ENCODE results near the gene LRMDA. TPM values are rescaled to one million over a fixed set of nuclear protein-coding genes. Genes with fewer than 3 reads are reported as not detected.

The LRMDA gene
- total RNA-seq, 4 donors from 2014 or later = 1.5 to 15.7 (median 4.6) TPM

GRCh38 chr10:75396631-75397495 is 34.6 kb upstream of the LRMDA start:
- no peaks in the 10 kb centered on the region for H3K27me3 ChIP-seq
- H3K36me3 ChIP-seq = no peaks in the 10 kb centered on the region
- DNase-seq = peak; percentile 40 to 53
- no peaks in the 10 kb centered on the region for H3K9me3 ChIP-seq
- no peak for TF ChIP-seq POLR2A (IDR thresholded peaks at IDR 0.05)
- TF ChIP-seq CTCF (IDR thresholded peaks at IDR 0.05) = no peak
- H3K4me1 ChIP-seq = no peaks in the 10 kb centered on the region
- intact Hi-C loops (cut with DNase I; ENCODE audit: low total_unique reads) = loop anchor here (5.0 to 10.0 kb wide), 4 partner anchors 508 to 908 kb away; no protein-coding TSS in a partner anchor
- H3K27ac ChIP-seq = peak overlapping the region; percentile 97 to 98
- peak overlapping the region; percentile 81 to 82 for H3K4me3 ChIP-seq

- H3K27ac ChIP-seq = peak overlapping the region; percentile 97 to 98
- peak; percentile 26 to 43 for DNase-seq
- no peaks in the 10 kb centered on the region for H3K27me3 ChIP-seq
- H3K9me3 ChIP-seq = no peaks in the 10 kb centered on the region
- H3K4me3 ChIP-seq = peak overlapping the region; percentile 81 to 82
- intact Hi-C loops (cut with DNase I; ENCODE audit: low total_unique reads) = loop anchor here (5.0 to 10.0 kb wide), 4 partner anchors 507 to 907 kb away; no protein-coding TSS in a partner anchor
- no peaks in the 10 kb centered on the region for H3K4me1 ChIP-seq
- H3K36me3 ChIP-seq = no peaks in the 10 kb centered on the region
- TF ChIP-seq CTCF (IDR thresholded peaks at IDR 0.05) (no peak), POLR2A (IDR thresholded peaks at IDR 0.05) (no peak)
Measured at GRCh38 chr10:75397496-75398199, 33.8 kb upstream of the LRMDA start.

GRCh38 chr10:75398200-75398691 is 33.2 kb upstream of the LRMDA start:
- TF ChIP-seq POLR2A (IDR thresholded peaks at IDR 0.05) (no peak), CTCF (IDR thresholded peaks at IDR 0.05) (no peak)
- Histone ChIP-seq H3K4me1 (no peaks in the 10 kb centered on the region), H3K9me3 (no peaks in the 10 kb centered on the region), H3K36me3 (no peaks in the 10 kb centered on the region), H3K4me3 (peak overlapping the region; percentile 81 to 82), H3K27ac (peak overlapping the region; percentile 97 to 98), H3K27me3 (no peaks in the 10 kb centered on the region)
- intact Hi-C loops (cut with DNase I; ENCODE audit: low total_unique reads) = loop anchor here (5.0 to 10.0 kb wide), 4 partner anchors 507 to 907 kb away; no protein-coding TSS in a partner anchor
- DNase-seq = no peak

- H3K27ac ChIP-seq = peak overlapping the region; percentile 97 to 98
- no peak for TF ChIP-seq POLR2A (IDR thresholded peaks at IDR 0.05)
- TF ChIP-seq CTCF (IDR thresholded peaks at IDR 0.05) = no peak
- DNase-seq = peak; percentile 59 to 68
- intact Hi-C loops (cut with DNase I; ENCODE audit: low total_unique reads) = loop anchor here (5.0 to 10.0 kb wide), 4 partner anchors 506 to 906 kb away; no protein-coding TSS in a partner anchor
- H3K9me3 ChIP-seq = no peaks in the 10 kb centered on the region
- H3K36me3 ChIP-seq = no peaks in the 10 kb centered on the region
- no peaks in the 10 kb centered on the region for H3K4me1 ChIP-seq
- no peaks in the 10 kb centered on the region for H3K27me3 ChIP-seq
- H3K4me3 ChIP-seq = peak overlapping the region; percentile 81 to 82
Measured at GRCh38 chr10:75398692-75399460, 32.5 kb upstream of the LRMDA start.
